ENCODE measurements around the gene CGNL1. TPM values are rescaled to one million over a fixed set of nuclear protein-coding genes. Genes with fewer than 3 reads are reported as not detected.

CGNL1 gene
- total RNA-seq, 2 experiments from 2014 or later: not detected

DNA sequence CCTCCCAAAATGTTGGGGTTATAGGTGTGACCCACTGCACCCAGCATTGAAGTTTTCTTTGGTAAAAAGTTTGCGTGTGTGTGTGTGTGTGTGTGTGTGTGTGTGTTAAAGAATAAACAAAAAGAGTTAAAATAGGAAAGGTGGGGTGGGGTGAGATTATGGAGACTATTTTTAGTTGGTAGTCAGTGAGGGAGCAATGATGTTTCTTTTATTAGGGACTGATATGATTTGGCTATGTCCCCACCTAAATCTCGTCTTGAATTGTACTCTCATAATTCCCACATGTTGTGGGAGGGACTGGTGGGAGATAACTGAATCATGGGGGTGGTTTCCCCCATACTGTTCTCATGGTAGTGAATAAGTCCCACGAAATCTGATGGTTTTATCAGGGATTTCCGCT lies 92.2 kb downstream of the CGNL1 start:
- Mint-ChIP-seq H3K27me3 (peaks cover 31% of the 10 kb centered on the region), H3K4me1 (no peaks in the 10 kb centered on the region), H3K27ac (no peak overlapping the region), H3K4me3 (no peak overlapping the region), H3K9me3 (no peaks in the 10 kb centered on the region), H3K36me3 (ENCODE audit: low read depth) (no peaks in the 10 kb centered on the region)
- DNase-seq: no peak
- POLR2A ChIA-PET: no interaction called here
- CTCF ChIA-PET: interaction anchor here (0.7 to 1.1 kb wide), 2 partner anchors 15 to 574 kb away, joined by 3 read pairs; no protein-coding TSS in a partner anchor

DNA sequence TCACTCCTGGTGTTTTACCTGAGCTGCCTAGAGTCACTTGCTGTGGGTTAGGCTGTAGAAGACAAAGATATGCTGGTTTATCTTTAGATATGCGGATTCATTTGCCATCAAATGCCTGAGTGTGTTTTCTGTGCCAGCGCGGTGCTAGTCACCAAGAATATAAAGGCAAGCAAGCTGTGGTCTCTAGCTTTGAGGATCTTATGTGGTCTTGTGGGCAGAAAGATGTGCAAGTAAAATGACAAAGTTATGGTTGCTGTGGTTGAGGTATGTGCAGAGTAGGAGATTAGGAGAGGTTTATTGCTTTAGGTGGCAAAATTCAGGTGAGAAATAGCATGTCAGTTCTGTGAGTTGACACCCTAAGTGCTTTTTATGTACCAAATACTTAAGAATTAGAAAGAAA lies 94.2 kb downstream of the CGNL1 start:
- no peak for DNase-seq
- Mint-ChIP-seq H3K4me1 (no peaks in the 10 kb centered on the region), H3K36me3 (ENCODE audit: low read depth) (no peaks in the 10 kb centered on the region), H3K4me3 (no peak overlapping the region), H3K27ac (no peak overlapping the region), H3K27me3 (peaks cover 26% of the 10 kb centered on the region), H3K9me3 (no peaks in the 10 kb centered on the region)
- CTCF ChIA-PET: no interaction called here
- POLR2A ChIA-PET: no interaction called here

DNA sequence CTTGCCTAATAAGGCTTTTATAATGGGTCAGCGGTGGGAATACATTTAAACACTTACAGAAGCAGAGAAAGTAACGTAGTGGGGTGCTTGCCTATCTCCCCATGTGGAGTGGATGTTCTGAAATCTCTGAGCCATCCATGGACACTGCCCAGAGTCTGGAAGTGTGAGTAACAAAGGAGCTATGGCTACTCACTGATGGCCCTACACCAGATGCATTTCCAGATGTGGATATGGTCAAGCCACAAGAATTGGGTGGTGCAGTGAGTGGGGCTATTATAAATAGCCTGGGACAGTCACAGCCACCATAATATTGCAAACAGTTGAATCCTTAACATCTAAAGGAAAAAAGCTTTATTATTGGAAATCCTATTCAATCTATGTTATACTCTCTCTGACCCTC lies 96.6 kb downstream of the CGNL1 start:
- POLR2A ChIA-PET: no interaction called here

GRCh38 chr15:57476533-57476975 lies 100.2 kb downstream of the CGNL1 start:
- no peaks in the 10 kb centered on the region for H3K4me1 Mint-ChIP-seq
- H3K27ac Mint-ChIP-seq: no peak overlapping the region
- H3K36me3 Mint-ChIP-seq (ENCODE audit: low read depth): no peaks in the 10 kb centered on the region
- peaks cover 20% of the 10 kb centered on the region for H3K27me3 Mint-ChIP-seq
- ChIA-PET POLR2A (no interaction called here), CTCF (no interaction called here)
- no peak overlapping the region for H3K4me3 Mint-ChIP-seq
- no peak for DNase-seq
- no peaks in the 10 kb centered on the region for H3K9me3 Mint-ChIP-seq

More for the DNA sequence above, 96.6 kb downstream of the CGNL1 start:
- CTCF ChIA-PET: no interaction called here
- no peaks in the 10 kb centered on the region for H3K4me1 Mint-ChIP-seq
- H3K9me3 Mint-ChIP-seq: no peaks in the 10 kb centered on the region
- H3K36me3 Mint-ChIP-seq (ENCODE audit: low read depth): no peaks in the 10 kb centered on the region
- DNase-seq: no peak
- H3K27me3 Mint-ChIP-seq: peaks cover 24% of the 10 kb centered on the region
- H3K4me3 Mint-ChIP-seq: no peak overlapping the region
- H3K27ac Mint-ChIP-seq: no peak overlapping the region

GRCh38 chr15:57477736-57478522 lies 101.6 kb downstream of the CGNL1 start:
- CTCF ChIA-PET: interaction anchor here (0.5 kb wide), 1 partner anchor 170 kb away, joined by 3 read pairs; no protein-coding TSS in a partner anchor
- Mint-ChIP-seq H3K4me1 (no peaks in the 10 kb centered on the region), H3K36me3 (ENCODE audit: low read depth) (no peaks in the 10 kb centered on the region)

DNA sequence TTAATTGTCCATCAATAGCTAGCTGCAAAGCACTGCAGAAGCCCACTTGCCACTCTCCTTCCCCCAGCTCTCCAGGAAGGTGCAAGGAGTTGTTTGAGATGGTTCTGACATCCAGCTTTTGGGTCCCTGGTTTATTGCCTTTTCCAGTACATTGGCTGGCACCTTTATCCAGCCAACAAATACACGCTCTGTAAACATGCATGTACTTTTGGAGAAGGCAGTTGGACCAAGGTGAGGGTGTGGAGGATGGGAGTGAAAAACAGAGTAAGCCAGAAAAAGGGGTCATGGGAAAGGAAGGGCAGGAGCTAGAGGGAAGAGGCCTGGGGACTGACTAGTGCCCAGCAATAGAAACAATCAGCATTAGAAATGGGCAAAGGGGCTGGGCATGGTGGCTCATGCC lies 102.7 kb downstream of the CGNL1 start:
- no peaks in the 10 kb centered on the region for H3K9me3 Mint-ChIP-seq

More at GRCh38 chr15:57477736-57478522, 101.6 kb downstream of the CGNL1 start:
- no peak overlapping the region for H3K27ac Mint-ChIP-seq
- H3K4me3 Mint-ChIP-seq: no peak overlapping the region
- POLR2A ChIA-PET: no interaction called here
- DNase-seq: no peak
- peaks cover 24% of the 10 kb centered on the region for H3K27me3 Mint-ChIP-seq
- H3K9me3 Mint-ChIP-seq: no peaks in the 10 kb centered on the region

DNA sequence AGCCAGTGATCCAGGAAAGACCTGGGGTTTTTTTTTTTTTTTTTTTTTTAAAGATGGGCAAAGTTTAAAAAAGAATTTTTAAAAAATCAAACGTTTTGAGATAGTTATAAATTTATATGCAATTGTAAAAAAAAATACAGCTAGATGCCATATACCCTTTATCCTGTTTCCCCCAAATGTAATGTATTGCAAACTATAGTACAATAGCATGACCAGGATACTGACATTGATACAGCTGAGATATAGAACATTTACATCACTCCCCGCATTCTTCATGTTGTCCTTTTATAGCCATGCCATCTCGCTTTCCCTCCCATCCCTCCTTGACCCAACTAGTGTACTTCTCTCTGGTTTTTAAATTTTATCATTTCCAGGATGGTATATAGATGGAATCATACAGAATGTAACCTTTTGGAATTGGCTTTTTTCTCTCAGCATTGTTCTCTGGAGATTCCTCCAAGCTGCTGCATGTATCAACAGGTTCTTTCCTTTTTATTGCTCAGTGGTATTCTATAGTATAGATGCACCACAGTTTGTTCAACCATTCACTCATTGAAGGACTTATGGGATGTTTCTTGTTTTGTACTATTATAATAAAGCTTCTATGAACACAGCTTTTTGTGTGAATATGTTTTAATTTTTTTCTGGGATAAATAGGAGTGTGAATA lies 104.9 kb downstream of the CGNL1 start:
- no peak for DNase-seq
- no peaks in the 10 kb centered on the region for H3K4me1 Mint-ChIP-seq
- H3K27me3 Mint-ChIP-seq: peaks cover 31% of the 10 kb centered on the region
- ChIA-PET POLR2A (no interaction called here), CTCF (no interaction called here)
- H3K27ac Mint-ChIP-seq: no peak overlapping the region
- no peak overlapping the region for H3K4me3 Mint-ChIP-seq
- H3K36me3 Mint-ChIP-seq (ENCODE audit: low read depth): no peaks in the 10 kb centered on the region
- H3K9me3 Mint-ChIP-seq: no peaks in the 10 kb centered on the region

More for the DNA sequence above, 102.7 kb downstream of the CGNL1 start:
- ChIA-PET CTCF (no interaction called here), POLR2A (no interaction called here)
- Mint-ChIP-seq H3K36me3 (ENCODE audit: low read depth) (no peaks in the 10 kb centered on the region), H3K27ac (no peak overlapping the region), H3K4me3 (no peak overlapping the region), H3K27me3 (peaks cover 28% of the 10 kb centered on the region), H3K4me1 (no peaks in the 10 kb centered on the region)
- DNase-seq: no peak

- H3K4me1 Mint-ChIP-seq: no peaks in the 10 kb centered on the region
- no peaks in the 10 kb centered on the region for H3K9me3 Mint-ChIP-seq
- ChIA-PET CTCF (no interaction called here), POLR2A (no interaction called here)
- no peak for DNase-seq
- no peak overlapping the region for H3K27ac Mint-ChIP-seq
- H3K27me3 Mint-ChIP-seq: peaks cover 51% of the 10 kb centered on the region
- H3K4me3 Mint-ChIP-seq: no peak overlapping the region
- no peaks in the 10 kb centered on the region for H3K36me3 Mint-ChIP-seq (ENCODE audit: low read depth)
Measured at GRCh38 chr15:57485869-57486268, 109.6 kb downstream of the CGNL1 start.

DNA sequence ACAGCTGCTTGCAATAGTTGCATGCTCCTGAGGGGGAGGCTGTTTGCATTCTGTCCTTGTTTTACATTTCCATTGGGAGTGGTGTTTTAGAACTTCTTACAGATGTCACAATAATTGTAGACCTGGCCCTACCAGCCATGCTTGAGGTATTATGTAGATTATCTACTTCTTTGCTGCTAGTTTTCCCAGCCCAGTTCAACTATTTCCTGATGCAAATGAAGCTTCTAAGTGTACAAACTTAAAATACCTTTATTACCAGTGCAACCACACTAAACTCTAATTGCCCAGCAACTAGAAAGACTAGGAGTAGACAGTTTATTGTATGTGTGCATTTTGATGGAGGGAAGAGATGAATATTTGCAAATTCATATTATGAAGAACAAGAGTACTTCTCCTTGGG lies 110.5 kb downstream of the CGNL1 start:
- no peak overlapping the region for H3K27ac Mint-ChIP-seq
- CTCF ChIA-PET: no interaction called here
- DNase-seq: no peak
- H3K36me3 Mint-ChIP-seq (ENCODE audit: low read depth): no peaks in the 10 kb centered on the region
- no peaks in the 10 kb centered on the region for H3K4me1 Mint-ChIP-seq
- no peak overlapping the region for H3K4me3 Mint-ChIP-seq
- H3K9me3 Mint-ChIP-seq: no peaks in the 10 kb centered on the region
- POLR2A ChIA-PET: no interaction called here
- H3K27me3 Mint-ChIP-seq: peaks cover 52% of the 10 kb centered on the region

GRCh38 chr15:57489122-57489521 lies 112.8 kb downstream of the CGNL1 start:
- H3K4me3 Mint-ChIP-seq: no peak overlapping the region
- H3K9me3 Mint-ChIP-seq: no peaks in the 10 kb centered on the region
- ChIA-PET POLR2A (no interaction called here), CTCF (no interaction called here)
- peaks cover 49% of the 10 kb centered on the region for H3K27me3 Mint-ChIP-seq
- no peaks in the 10 kb centered on the region for H3K4me1 Mint-ChIP-seq
- H3K36me3 Mint-ChIP-seq (ENCODE audit: low read depth): no peaks in the 10 kb centered on the region
- no peak overlapping the region for H3K27ac Mint-ChIP-seq
- DNase-seq: no peak

GRCh38 chr15:57493351-57493750 lies 117.0 kb downstream of the CGNL1 start:
- peaks cover 4% of the 10 kb centered on the region for H3K4me1 Mint-ChIP-seq
- DNase-seq: no peak
- no peaks in the 10 kb centered on the region for H3K36me3 Mint-ChIP-seq (ENCODE audit: low read depth)
- no peaks in the 10 kb centered on the region for H3K9me3 Mint-ChIP-seq
- H3K27ac Mint-ChIP-seq: no peak overlapping the region
- ChIA-PET CTCF (interaction anchor here (1.2 kb wide), 1 partner anchor 34 kb away, joined by 3 read pairs; no protein-coding TSS in a partner anchor), POLR2A (no interaction called here)
- no peak overlapping the region for H3K4me3 Mint-ChIP-seq
- peaks cover 28% of the 10 kb centered on the region for H3K27me3 Mint-ChIP-seq

DNA sequence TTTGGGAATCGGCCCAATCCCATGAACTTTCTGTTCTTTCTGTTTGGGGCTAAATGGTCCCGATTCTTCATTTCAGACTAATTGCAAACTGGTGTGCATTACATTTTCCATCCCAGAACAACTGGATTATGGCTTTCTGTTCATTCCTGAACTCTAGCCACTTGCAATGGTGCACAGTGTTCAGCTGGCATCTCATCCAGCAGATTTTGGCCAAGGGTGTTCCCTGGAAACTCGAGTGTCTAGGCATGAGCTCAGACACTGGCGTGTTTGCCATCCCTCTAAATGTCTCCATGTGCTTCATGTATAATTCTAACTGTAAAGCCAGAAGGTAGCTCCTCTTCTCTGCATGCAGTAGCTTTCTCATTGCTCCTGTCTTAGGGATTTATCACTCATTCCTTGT lies 118.3 kb downstream of the CGNL1 start:
- CTCF ChIA-PET: no interaction called here
- peaks cover 4% of the 10 kb centered on the region for H3K4me1 Mint-ChIP-seq
- no peak overlapping the region for H3K4me3 Mint-ChIP-seq
- POLR2A ChIA-PET: no interaction called here
- no peak overlapping the region for H3K27ac Mint-ChIP-seq
- peaks cover 21% of the 10 kb centered on the region for H3K27me3 Mint-ChIP-seq
- no peaks in the 10 kb centered on the region for H3K9me3 Mint-ChIP-seq
- no peak for DNase-seq
- H3K36me3 Mint-ChIP-seq (ENCODE audit: low read depth): no peaks in the 10 kb centered on the region

DNA sequence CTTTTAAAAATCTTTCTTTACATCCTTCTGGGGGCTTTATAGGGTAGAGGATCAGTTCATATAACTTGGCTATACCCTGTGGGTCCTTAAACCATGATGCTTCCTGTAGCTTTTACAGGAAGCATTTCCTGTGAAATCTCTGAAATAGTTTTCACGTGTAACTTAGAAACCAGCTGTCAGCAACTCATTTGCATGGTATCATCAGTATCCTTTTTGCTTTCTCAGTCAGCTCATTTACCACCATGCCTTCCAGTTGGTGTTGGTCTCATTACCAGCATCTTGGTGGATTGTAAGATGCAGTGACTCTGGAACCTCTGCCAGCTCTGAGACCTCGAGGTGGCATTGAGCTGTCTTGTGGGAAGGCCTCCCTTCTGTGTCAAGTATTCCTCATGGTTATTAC lies 118.7 kb downstream of the CGNL1 start:
- Mint-ChIP-seq H3K27ac (no peak overlapping the region), H3K36me3 (ENCODE audit: low read depth) (no peaks in the 10 kb centered on the region), H3K27me3 (peaks cover 18% of the 10 kb centered on the region), H3K9me3 (no peaks in the 10 kb centered on the region), H3K4me3 (no peak overlapping the region), H3K4me1 (peaks cover 4% of the 10 kb centered on the region)
- POLR2A ChIA-PET: no interaction called here
- no peak for DNase-seq
- CTCF ChIA-PET: no interaction called here

All from activated CD4-positive, alpha-beta memory T cell treated with anti-CD3 and anti-CD28 coated beads, Interleukin-2, amount 10 ng/mL, durations not matched to agents 7 days and 5 days (primary cell).